HG03354 (cell line): ENCODE results near the gene RASGEF1C.
A peak's percentile ranks its signal among the peaks of the same experiment; 100 is the strongest.
"Not testable (repeated sequence)": the region's sequence is repeated elsewhere in the genome, so short reads cannot be mapped to it uniquely, and the experiment has no call there.

Source experiments
- ATAC-seq: cut with Tn5 transposase; IDR thresholded peaks from one replicate; pipeline ENCODE4 v1.9.1; 2021; ENCODE audit warnings: mild to moderate bottlenecking; ENCODE audit not compliant: unreplicated experiment, poor library complexity, severe bottlenecking

RASGEF1C gene

GRCh38 chr5:180093241-180093640, 115.8 kb downstream of the RASGEF1C start:
- ATAC-seq = no peak

- no peak for ATAC-seq
Observed at GRCh38 chr5:180090769-180091546, 118.1 kb downstream of the RASGEF1C start.

- peak; percentile 61 for ATAC-seq
Observed at GRCh38 chr5:180090098-180090768, 118.8 kb downstream of the RASGEF1C start.

- not testable (repeated sequence) for ATAC-seq
Observed at GRCh38 chr5:180089628-180090027, 119.4 kb downstream of the RASGEF1C start.

- no peak for ATAC-seq
Observed at GRCh38 chr5:180088561-180088960, 120.5 kb downstream of the RASGEF1C start.

- no peak for ATAC-seq
Observed at GRCh38 chr5:180086816-180087399, 122.1 kb downstream of the RASGEF1C start.

GRCh38 chr5:180085837-180086236, 123.2 kb downstream of the RASGEF1C start:
- no peak for ATAC-seq

- ATAC-seq = no peak
Observed at GRCh38 chr5:180084638-180085561, 124.1 kb downstream of the RASGEF1C start.

- no peak for ATAC-seq
Observed at GRCh38 chr5:180083529-180084060, 125.4 kb downstream of the RASGEF1C start.

- no peak for ATAC-seq
Observed at GRCh38 chr5:180082633-180083420, 126.2 kb downstream of the RASGEF1C start.

- no peak for ATAC-seq
Observed at GRCh38 chr5:180081481-180081880, 127.5 kb downstream of the RASGEF1C start.

GRCh38 chr5:180080486-180081280, 128.3 kb downstream of the RASGEF1C start:
- no peak for ATAC-seq

- ATAC-seq = no peak
Observed at GRCh38 chr5:180079702-180080466, 129.1 kb downstream of the RASGEF1C start.

GRCh38 chr5:180078348-180078747, 130.7 kb downstream of the RASGEF1C start:
- no peak for ATAC-seq

- ATAC-seq = no peak
Observed at GRCh38 chr5:180077594-180078284, 131.3 kb downstream of the RASGEF1C start.

GRCh38 chr5:180075703-180076102, 133.3 kb downstream of the RASGEF1C start:
- no peak for ATAC-seq

GRCh38 chr5:180074462-180074861, 134.5 kb downstream of the RASGEF1C start:
- ATAC-seq = no peak
